ENCODE results near the gene LRRN2. TPM values are rescaled to one million over a fixed set of nuclear protein-coding genes. Genes with fewer than 3 reads are reported as not detected.
A peak's percentile ranks its signal among the peaks of the same experiment; 100 is the strongest.

Gene LRRN2
- total and polyA plus RNA-seq, 9 of the 15 experiments (the other 6 are each of a cell fraction or from before 2014, with no cell fraction given), result 0.05 TPM; not detected in 8

DNA sequence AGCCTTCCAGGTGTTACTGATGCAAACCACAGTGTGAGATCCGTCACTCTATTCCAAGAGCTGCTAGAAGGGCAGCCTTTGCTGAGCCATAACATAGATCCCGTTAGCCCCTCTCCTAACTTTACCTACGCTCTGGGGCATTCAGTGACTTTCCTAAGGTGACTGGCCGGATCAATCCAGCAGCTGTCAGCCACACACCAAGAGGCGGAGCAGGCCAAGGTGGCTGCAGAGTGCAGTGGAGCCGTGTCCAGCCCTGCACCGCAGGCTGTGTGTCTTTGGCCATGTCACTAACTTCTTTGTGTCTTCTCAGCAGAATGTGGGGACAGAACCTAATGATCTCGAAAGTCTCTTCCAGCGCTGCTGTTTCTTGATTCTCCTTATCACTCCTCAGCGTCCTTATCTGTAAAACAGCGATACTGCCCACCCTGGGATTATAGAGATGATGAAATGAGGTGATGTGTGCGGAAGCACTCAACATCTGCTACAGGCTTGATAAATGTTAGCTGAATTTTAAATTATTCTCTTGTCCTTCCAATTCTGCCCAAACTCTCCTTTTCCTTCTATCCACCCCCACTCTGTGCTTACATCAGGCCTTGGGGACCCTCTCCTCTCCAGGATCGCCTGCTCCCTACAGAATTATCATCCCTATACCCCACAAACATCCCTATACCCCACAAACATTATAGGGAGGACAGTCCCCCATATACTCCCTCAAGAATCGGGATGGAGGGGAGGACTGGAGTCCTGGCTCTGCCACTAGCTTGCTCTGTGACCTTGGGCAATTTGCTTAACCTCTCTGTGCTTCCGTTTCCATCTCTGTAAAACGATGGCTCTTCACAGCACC, 25.8 kb upstream of the LRRN2 start (continued):
- TF ChIP-seq, protein P1, sequence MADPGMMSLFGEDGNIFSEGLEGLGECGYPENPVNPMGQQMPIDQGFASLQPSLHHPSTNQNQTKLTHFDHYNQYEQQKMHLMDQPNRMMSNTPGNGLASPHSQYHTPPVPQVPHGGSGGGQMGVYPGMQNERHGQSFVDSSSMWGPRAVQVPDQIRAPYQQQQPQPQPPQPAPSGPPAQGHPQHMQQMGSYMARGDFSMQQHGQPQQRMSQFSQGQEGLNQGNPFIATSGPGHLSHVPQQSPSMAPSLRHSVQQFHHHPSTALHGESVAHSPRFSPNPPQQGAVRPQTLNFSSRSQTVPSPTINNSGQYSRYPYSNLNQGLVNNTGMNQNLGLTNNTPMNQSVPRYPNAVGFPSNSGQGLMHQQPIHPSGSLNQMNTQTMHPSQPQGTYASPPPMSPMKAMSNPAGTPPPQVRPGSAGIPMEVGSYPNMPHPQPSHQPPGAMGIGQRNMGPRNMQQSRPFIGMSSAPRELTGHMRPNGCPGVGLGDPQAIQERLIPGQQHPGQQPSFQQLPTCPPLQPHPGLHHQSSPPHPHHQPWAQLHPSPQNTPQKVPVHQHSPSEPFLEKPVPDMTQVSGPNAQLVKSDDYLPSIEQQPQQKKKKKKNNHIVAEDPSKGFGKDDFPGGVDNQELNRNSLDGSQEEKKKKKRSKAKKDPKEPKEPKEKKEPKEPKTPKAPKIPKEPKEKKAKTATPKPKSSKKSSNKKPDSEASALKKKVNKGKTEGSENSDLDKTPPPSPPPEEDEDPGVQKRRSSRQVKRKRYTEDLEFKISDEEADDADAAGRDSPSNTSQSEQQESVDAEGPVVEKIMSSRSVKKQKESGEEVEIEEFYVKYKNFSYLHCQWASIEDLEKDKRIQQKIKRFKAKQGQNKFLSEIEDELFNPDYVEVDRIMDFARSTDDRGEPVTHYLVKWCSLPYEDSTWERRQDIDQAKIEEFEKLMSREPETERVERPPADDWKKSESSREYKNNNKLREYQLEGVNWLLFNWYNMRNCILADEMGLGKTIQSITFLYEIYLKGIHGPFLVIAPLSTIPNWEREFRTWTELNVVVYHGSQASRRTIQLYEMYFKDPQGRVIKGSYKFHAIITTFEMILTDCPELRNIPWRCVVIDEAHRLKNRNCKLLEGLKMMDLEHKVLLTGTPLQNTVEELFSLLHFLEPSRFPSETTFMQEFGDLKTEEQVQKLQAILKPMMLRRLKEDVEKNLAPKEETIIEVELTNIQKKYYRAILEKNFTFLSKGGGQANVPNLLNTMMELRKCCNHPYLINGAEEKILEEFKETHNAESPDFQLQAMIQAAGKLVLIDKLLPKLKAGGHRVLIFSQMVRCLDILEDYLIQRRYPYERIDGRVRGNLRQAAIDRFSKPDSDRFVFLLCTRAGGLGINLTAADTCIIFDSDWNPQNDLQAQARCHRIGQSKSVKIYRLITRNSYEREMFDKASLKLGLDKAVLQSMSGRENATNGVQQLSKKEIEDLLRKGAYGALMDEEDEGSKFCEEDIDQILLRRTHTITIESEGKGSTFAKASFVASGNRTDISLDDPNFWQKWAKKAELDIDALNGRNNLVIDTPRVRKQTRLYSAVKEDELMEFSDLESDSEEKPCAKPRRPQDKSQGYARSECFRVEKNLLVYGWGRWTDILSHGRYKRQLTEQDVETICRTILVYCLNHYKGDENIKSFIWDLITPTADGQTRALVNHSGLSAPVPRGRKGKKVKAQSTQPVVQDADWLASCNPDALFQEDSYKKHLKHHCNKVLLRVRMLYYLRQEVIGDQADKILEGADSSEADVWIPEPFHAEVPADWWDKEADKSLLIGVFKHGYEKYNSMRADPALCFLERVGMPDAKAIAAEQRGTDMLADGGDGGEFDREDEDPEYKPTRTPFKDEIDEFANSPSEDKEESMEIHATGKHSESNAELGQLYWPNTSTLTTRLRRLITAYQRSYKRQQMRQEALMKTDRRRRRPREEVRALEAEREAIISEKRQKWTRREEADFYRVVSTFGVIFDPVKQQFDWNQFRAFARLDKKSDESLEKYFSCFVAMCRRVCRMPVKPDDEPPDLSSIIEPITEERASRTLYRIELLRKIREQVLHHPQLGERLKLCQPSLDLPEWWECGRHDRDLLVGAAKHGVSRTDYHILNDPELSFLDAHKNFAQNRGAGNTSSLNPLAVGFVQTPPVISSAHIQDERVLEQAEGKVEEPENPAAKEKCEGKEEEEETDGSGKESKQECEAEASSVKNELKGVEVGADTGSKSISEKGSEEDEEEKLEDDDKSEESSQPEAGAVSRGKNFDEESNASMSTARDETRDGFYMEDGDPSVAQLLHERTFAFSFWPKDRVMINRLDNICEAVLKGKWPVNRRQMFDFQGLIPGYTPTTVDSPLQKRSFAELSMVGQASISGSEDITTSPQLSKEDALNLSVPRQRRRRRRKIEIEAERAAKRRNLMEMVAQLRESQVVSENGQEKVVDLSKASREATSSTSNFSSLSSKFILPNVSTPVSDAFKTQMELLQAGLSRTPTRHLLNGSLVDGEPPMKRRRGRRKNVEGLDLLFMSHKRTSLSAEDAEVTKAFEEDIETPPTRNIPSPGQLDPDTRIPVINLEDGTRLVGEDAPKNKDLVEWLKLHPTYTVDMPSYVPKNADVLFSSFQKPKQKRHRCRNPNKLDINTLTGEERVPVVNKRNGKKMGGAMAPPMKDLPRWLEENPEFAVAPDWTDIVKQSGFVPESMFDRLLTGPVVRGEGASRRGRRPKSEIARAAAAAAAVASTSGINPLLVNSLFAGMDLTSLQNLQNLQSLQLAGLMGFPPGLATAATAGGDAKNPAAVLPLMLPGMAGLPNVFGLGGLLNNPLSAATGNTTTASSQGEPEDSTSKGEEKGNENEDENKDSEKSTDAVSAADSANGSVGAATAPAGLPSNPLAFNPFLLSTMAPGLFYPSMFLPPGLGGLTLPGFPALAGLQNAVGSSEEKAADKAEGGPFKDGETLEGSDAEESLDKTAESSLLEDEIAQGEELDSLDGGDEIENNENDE (IDR thresholded peaks at IDR 0.05; ENCODE audit: low read depth, low read length), result no peak
- TF ChIP-seq COPS2 (conservative IDR thresholded peaks at IDR 0.05), result no peak
- no peak for TF ChIP-seq ZNF586 (CRISPR knock-in tag; conservative IDR thresholded peaks at IDR 0.05)
- TF ChIP-seq, protein P2, sequence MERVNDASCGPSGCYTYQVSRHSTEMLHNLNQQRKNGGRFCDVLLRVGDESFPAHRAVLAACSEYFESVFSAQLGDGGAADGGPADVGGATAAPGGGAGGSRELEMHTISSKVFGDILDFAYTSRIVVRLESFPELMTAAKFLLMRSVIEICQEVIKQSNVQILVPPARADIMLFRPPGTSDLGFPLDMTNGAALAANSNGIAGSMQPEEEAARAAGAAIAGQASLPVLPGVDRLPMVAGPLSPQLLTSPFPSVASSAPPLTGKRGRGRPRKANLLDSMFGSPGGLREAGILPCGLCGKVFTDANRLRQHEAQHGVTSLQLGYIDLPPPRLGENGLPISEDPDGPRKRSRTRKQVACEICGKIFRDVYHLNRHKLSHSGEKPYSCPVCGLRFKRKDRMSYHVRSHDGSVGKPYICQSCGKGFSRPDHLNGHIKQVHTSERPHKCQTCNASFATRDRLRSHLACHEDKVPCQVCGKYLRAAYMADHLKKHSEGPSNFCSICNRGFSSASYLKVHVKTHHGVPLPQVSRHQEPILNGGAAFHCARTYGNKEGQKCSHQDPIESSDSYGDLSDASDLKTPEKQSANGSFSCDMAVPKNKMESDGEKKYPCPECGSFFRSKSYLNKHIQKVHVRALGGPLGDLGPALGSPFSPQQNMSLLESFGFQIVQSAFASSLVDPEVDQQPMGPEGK (CRISPR knock-in tag; IDR thresholded peaks at IDR 0.05; ENCODE audit: borderline replicate concordance), result no peak; the same call in 1 of the 2 replicates
- TF ChIP-seq ELF4 (CRISPR knock-in tag; IDR thresholded peaks at IDR 0.05), result peak; percentile 92
- TF ChIP-seq ZBTB8A (IDR thresholded peaks at IDR 0.05; ENCODE audit: partially characterized antibody), result no peak
- TF ChIP-seq GATAD2B (IDR thresholded peaks at IDR 0.05; ENCODE audit: borderline replicate concordance), result peak; percentile 98
- TF ChIP-seq KLF13 (tag; IDR thresholded peaks at IDR 0.05; ENCODE audit: borderline replicate concordance, low read depth), result no peak
- no peak for TF ChIP-seq ZC3H4 (CRISPR knock-in tag; IDR thresholded peaks at IDR 0.05; ENCODE audit: borderline replicate concordance)
- TF ChIP-seq HNRNPUL1 (IDR thresholded peaks at IDR 0.05; ENCODE audit: low read length), result no peak
- TF ChIP-seq CBX5 (IDR thresholded peaks at IDR 0.05; ENCODE audit: borderline replicate concordance, low read depth), result no peak
- no peak for TF ChIP-seq BRCA1 (IDR thresholded peaks at IDR 0.05)
- TF ChIP-seq BRCA1 (CRISPR knock-in tag; IDR thresholded peaks at IDR 0.05), result no peak
- TF ChIP-seq PPARD (CRISPR knock-in tag; IDR thresholded peaks at IDR 0.05), result no peak

Data from K562 (cell line).